HepG2 (cell line): ENCODE measurements around the gene ARAP3. TPM values are rescaled to one million over a fixed set of nuclear protein-coding genes. Genes with fewer than 3 reads are reported as not detected.
A peak's percentile ranks its signal among the peaks of the same experiment; 100 is the strongest.

Experiments
- ARNT2 ChIP-seq: sonication (generic); formaldehyde crosslinking; IDR thresholded peaks from 2 replicates; pipeline ENCODE4 v1.8.0; 2022; ENCODE audit warnings: mild to moderate bottlenecking, low read depth, missing genetic modification reagents, moderate library complexity
- DRAP1 ChIP-seq: IDR thresholded peaks from 2 replicates; pipeline ENCODE4 v1.6.1; 2016; ENCODE audit warnings: missing genetic modification reagents, missing compliant biosample characterization
- ELF1 ChIP-seq: sonication (generic); formaldehyde crosslinking; IDR thresholded peaks from 2 replicates; pipeline ENCODE4 v1.4.0; 2020; ENCODE audit warnings: missing genetic modification reagents
- ERF ChIP-seq: IDR thresholded peaks from 2 replicates; pipeline ENCODE4 v1.6.1; 2018; ENCODE audit warnings: missing biosample characterization, missing genetic modification reagents
- FOXC1 ChIP-seq: sonication (generic); formaldehyde crosslinking; IDR thresholded peaks from 2 replicates; pipeline ENCODE4 v1.8.0; 2022; ENCODE audit warnings: mild to moderate bottlenecking, missing genetic modification reagents, borderline replicate concordance
- HDAC2 ChIP-seq: sonication (generic); formaldehyde crosslinking; IDR thresholded peaks from 2 replicates; pipeline ENCODE4 v1.4.0; 2020; ENCODE audit warnings: missing genetic modification reagents
- HNRNPL ChIP-seq: fragments of 200-400 bp; formaldehyde crosslinking; IDR thresholded peaks from 2 replicates; pipeline ENCODE4 v1.6.1; 2017; ENCODE audit warnings: mild to moderate bottlenecking, low read depth, low read length
- JUND ChIP-seq: sonication (generic); formaldehyde crosslinking; IDR thresholded peaks from 2 replicates; pipeline ENCODE4 v1.8.0; 2022; ENCODE audit warnings: mild to moderate bottlenecking, missing genetic modification reagents
- KDM5A ChIP-seq: fragments of 200-600 bp; sonication (generic); IDR thresholded peaks from 2 replicates; pipeline ENCODE4 v1.7.0; 2018; ENCODE audit warnings: antibody characterized with exemption, mild to moderate bottlenecking, low read length, borderline replicate concordance
- KLF13 ChIP-seq: sonication (generic); formaldehyde crosslinking; IDR thresholded peaks from 2 replicates; pipeline ENCODE4 v1.4.0; 2020; ENCODE audit warnings: mild to moderate bottlenecking, missing genetic modification reagents
- MTA1 ChIP-seq: sonication (generic); formaldehyde crosslinking; IDR thresholded peaks from 2 replicates; pipeline ENCODE4 v1.4.0; 2020; ENCODE audit warnings: missing genetic modification reagents, mild to moderate bottlenecking, borderline replicate concordance
- MTERF4 ChIP-seq: sonication (generic); formaldehyde crosslinking; IDR thresholded peaks from 2 replicates; pipeline ENCODE4 v1.8.0; 2023; ENCODE audit warnings: mild to moderate bottlenecking, missing genetic modification reagents
- PHF20 ChIP-seq: sonication (generic); formaldehyde crosslinking; IDR thresholded peaks from 2 replicates; pipeline ENCODE4 v1.5.0; 2020; ENCODE audit warnings: mild to moderate bottlenecking, missing genetic modification reagents
- RAD21 ChIP-seq: fragments of 450-650 bp; formaldehyde crosslinking; IDR thresholded peaks from 2 replicates; pipeline ENCODE4 v1.5.0; 2020; ENCODE audit warnings: mild to moderate bottlenecking
- SKI ChIP-seq: fragments of 450-650 bp; IDR thresholded peaks from one replicate; pipeline ENCODE4 v1.6.1; 2018; ENCODE audit warnings: mild to moderate bottlenecking; ENCODE audit not compliant: partially characterized antibody
- SRF ChIP-seq: IDR thresholded peaks from 2 replicates; pipeline ENCODE4 v1.6.1; 2011; ENCODE audit warnings: mild to moderate bottlenecking, low read depth, low read length, moderate library complexity
- THAP11 ChIP-seq: IDR thresholded peaks from 2 replicates; pipeline ENCODE4 v1.6.1; 2016; ENCODE audit warnings: missing biosample characterization, missing genetic modification reagents
- XBP1 ChIP-seq: sonication (generic); formaldehyde crosslinking; IDR thresholded peaks from 2 replicates; pipeline ENCODE4 v1.5.0; 2020; ENCODE audit warnings: missing genetic modification reagents
- ZBTB20 ChIP-seq: sonication (generic); formaldehyde crosslinking; IDR thresholded peaks from 2 replicates; pipeline ENCODE4 v1.8.1; 2023; ENCODE audit warnings: missing genetic modification reagents, low read depth, mild to moderate bottlenecking, borderline replicate concordance
- ZFY ChIP-seq: sonication (generic); formaldehyde crosslinking; IDR thresholded peaks from 2 replicates; pipeline ENCODE4 v1.4.0; 2020; ENCODE audit warnings: missing genetic modification reagents
- ZNF292 ChIP-seq: sonication (generic); formaldehyde crosslinking; IDR thresholded peaks from 2 replicates; pipeline ENCODE4 v1.8.1; 2022; ENCODE audit warnings: mild to moderate bottlenecking, low read depth, missing genetic modification reagents, borderline replicate concordance
- ZNF34 ChIP-seq: sonication (generic); formaldehyde crosslinking; IDR thresholded peaks from 2 replicates; pipeline ENCODE4 v1.4.0; 2020; ENCODE audit warnings: mild to moderate bottlenecking, missing genetic modification reagents, borderline replicate concordance
- ZNF556 ChIP-seq: sonication (generic); formaldehyde crosslinking; IDR thresholded peaks from 2 replicates; pipeline ENCODE4 v1.4.0; 2020; ENCODE audit warnings: mild to moderate bottlenecking, missing genetic modification reagents, borderline replicate concordance
- ZNF777 ChIP-seq: sonication (generic); formaldehyde crosslinking; IDR thresholded peaks from 2 replicates; pipeline ENCODE4 v1.4.0; 2020; ENCODE audit warnings: missing genetic modification reagents
- polyA plus RNA-seq, 8 experiments: library from polyadenylated mRNA; depleted of rRNA in 3 of 8; stranded (reverse) in 7 of 8; unstranded in 1 of 8; fragments of >200 nt; fragmentation: Illumina TruSeq in 4 of 8; extraction: Trizol in 4 of 8; gene quantifications; 2 replicates each; pipeline versions ENCODE4 v1.2.1 to v1.2.3, GENCODE V29; 2011 to 2016; ENCODE audit warnings: low read depth in 4 of 8, missing spikeins in 1 of 8, mixed read lengths in 1 of 8; ENCODE audit not compliant: insufficient read depth in 1 of 8
- total RNA-seq, 5 experiments: library from RNA; depleted of rRNA; stranded (reverse); fragments of >200 nt; fragmentation: Illumina TruSeq; extraction: Trizol; gene quantifications; 2 replicates each; pipeline ENCODE4 v1.2.3, GENCODE V29; 2016; ENCODE audit warnings: low read depth in 1 of 5
- TF ChIP-seq, protein P1 (sequence below): sonication (generic); formaldehyde crosslinking; IDR thresholded peaks from 2 replicates; pipeline ENCODE4 v1.8.0; 2022; ENCODE audit warnings: low read depth, missing genetic modification reagents
- TF ChIP-seq, protein P2 (sequence below): IDR thresholded peaks from 2 replicates; pipeline ENCODE4 v1.6.1; 2016; ENCODE audit warnings: missing compliant biosample characterization, missing genetic modification reagents, borderline replicate concordance

Gene ARAP3
- total and polyA plus RNA-seq, 2 of the 13 experiments (the other 11 are each of a cell fraction or from before 2014, with no cell fraction given): 0.25 TPM; not detected in 1

- peak; percentile 40; the same call in 1 of the 2 replicates for TF ChIP-seq DRAP1 (CRISPR knock-in tag)
- no peak for TF ChIP-seq ZNF777 (CRISPR knock-in tag)
- 0 out of 2 replicates have a peak, but pooled peaks have one; percentile 34 for TF ChIP-seq HNRNPL
- TF ChIP-seq MTERF4 (CRISPR knock-in tag): no peak; the same call in 1 of the 2 replicates
- no peak for TF ChIP-seq ZNF34 (CRISPR knock-in tag)
- no peak for TF ChIP-seq SKI
- 0 out of 2 replicates have a peak, but pooled peaks have one; percentile 19 for TF ChIP-seq HDAC2 (CRISPR knock-in tag)
- peak; percentile 53; the same call in 1 of the 2 replicates for TF ChIP-seq THAP11 (CRISPR knock-in tag)
- TF ChIP-seq FOXC1 (CRISPR knock-in tag): peak; percentile 6; the same call in 1 of the 2 replicates
- TF ChIP-seq ZBTB20: 0 out of 2 replicates have a peak, but pooled peaks have one; percentile 16
- TF ChIP-seq XBP1 (CRISPR knock-in tag): no peak
- TF ChIP-seq MTA1: no peak
- peak; percentile 93 for TF ChIP-seq ZFY (CRISPR knock-in tag)
- TF ChIP-seq JUND: 0 out of 2 replicates have a peak, but pooled peaks have one; percentile 29
- TF ChIP-seq KLF13 (CRISPR knock-in tag): no peak
- TF ChIP-seq, protein P1, sequence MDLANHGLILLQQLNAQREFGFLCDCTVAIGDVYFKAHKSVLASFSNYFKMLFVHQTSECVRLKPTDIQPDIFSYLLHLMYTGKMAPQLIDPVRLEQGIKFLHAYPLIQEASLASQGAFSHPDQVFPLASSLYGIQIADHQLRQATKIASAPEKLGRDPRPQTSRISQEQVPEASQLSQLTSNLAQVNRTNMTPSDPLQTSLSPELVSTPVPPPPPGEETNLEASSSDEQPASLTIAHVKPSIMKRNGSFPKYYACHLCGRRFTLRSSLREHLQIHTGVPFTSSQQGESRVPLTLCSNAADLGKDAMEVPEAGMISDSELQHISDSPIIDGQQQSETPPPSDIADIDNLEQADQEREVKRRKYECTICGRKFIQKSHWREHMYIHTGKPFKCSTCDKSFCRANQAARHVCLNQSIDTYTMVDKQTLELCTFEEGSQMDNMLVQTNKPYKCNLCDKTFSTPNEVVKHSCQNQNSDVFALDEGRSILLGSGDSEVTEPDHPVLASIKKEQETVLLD (CRISPR knock-in tag): peak; percentile 43; the same call in 1 of the 2 replicates
- TF ChIP-seq KDM5A: peak; percentile 45; the same call in 1 of the 2 replicates
- peak; percentile 28; the same call in 1 of the 2 replicates for TF ChIP-seq RAD21
- TF ChIP-seq SRF: no peak
- TF ChIP-seq ELF1 (CRISPR knock-in tag): peak; percentile 61
- TF ChIP-seq ERF (CRISPR knock-in tag): no peak
- TF ChIP-seq PHF20: peak; percentile 45
- 0 out of 2 replicates have a peak, but pooled peaks have one; percentile 31 for TF ChIP-seq ZNF556
- TF ChIP-seq, protein P2, sequence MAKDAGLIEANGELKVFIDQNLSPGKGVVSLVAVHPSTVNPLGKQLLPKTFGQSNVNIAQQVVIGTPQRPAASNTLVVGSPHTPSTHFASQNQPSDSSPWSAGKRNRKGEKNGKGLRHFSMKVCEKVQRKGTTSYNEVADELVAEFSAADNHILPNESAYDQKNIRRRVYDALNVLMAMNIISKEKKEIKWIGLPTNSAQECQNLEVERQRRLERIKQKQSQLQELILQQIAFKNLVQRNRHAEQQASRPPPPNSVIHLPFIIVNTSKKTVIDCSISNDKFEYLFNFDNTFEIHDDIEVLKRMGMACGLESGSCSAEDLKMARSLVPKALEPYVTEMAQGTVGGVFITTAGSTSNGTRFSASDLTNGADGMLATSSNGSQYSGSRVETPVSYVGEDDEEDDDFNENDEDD (CRISPR knock-in tag): peak; percentile 29; the same call in 1 of the 2 replicates
- peak; percentile 38; the same call in 1 of the 2 replicates for TF ChIP-seq ARNT2 (CRISPR knock-in tag)
- peak; percentile 17; the same call in 1 of the 2 replicates for TF ChIP-seq ZNF292
Measured at GRCh38 chr5:141636413-141637122, 45.5 kb downstream of the ARAP3 start, which contains the start of the genes HDAC3 and RELL2 (continued).
